Osteocyte (in vitro differentiated cells): ENCODE data around the gene OXSR1. TPM values are rescaled to one million over a fixed set of nuclear protein-coding genes. Genes with fewer than 3 reads are reported as not detected.
"Not testable (repeated sequence)": the region's sequence is repeated elsewhere in the genome, so short reads cannot be mapped to it uniquely, and the experiment has no call there.

ENCODE experiments used
- DNase-seq: peaks from one replicate; pipeline ENCODE4 v3.0.0; 2021; ENCODE audit warnings: mixed read lengths; ENCODE audit not compliant: unreplicated experiment; ENCODE audit errors: extremely low spot score
- H3K27ac Mint-ChIP-seq: one replicate; pipeline ENCODE4 v1.8.0; 2021; ENCODE audit warnings: mild to moderate bottlenecking, mixed read lengths; ENCODE audit not compliant: unreplicated experiment
- H3K27me3 Mint-ChIP-seq: one replicate; pipeline ENCODE4 v1.8.0; 2021; ENCODE audit warnings: mixed read lengths; ENCODE audit not compliant: unreplicated experiment
- H3K36me3 Mint-ChIP-seq: one replicate; pipeline ENCODE4 v1.8.0; 2021; ENCODE audit warnings: mixed read lengths; ENCODE audit not compliant: unreplicated experiment
- H3K4me1 Mint-ChIP-seq: one replicate; pipeline ENCODE4 v1.8.0; 2021; ENCODE audit warnings: mixed read lengths; ENCODE audit not compliant: unreplicated experiment
- H3K4me3 Mint-ChIP-seq: one replicate; pipeline ENCODE4 v1.8.0; 2021; ENCODE audit warnings: mild to moderate bottlenecking, moderate library complexity, mixed read lengths; ENCODE audit not compliant: unreplicated experiment
- H3K9me3 Mint-ChIP-seq: one replicate; pipeline ENCODE4 v1.8.0; 2021; ENCODE audit warnings: mixed read lengths; ENCODE audit not compliant: unreplicated experiment
- total RNA-seq: library from RNA; stranded (reverse); gene quantifications from 2 replicates; pipeline ENCODE4 v1.2.1, GENCODE V29; 2021
- TF ChIP-seq, protein P1 (sequence below): fragments of 200-600 bp; sonication (generic); IDR thresholded peaks from 2 replicates; pipeline ENCODE4 v1.5.0; 2021; ENCODE audit warnings: antibody characterized with exemption, mild to moderate bottlenecking, moderate library complexity

OXSR1 gene
- total RNA-seq, 1 donor from 2014 or later = 57.8 TPM

DNA sequence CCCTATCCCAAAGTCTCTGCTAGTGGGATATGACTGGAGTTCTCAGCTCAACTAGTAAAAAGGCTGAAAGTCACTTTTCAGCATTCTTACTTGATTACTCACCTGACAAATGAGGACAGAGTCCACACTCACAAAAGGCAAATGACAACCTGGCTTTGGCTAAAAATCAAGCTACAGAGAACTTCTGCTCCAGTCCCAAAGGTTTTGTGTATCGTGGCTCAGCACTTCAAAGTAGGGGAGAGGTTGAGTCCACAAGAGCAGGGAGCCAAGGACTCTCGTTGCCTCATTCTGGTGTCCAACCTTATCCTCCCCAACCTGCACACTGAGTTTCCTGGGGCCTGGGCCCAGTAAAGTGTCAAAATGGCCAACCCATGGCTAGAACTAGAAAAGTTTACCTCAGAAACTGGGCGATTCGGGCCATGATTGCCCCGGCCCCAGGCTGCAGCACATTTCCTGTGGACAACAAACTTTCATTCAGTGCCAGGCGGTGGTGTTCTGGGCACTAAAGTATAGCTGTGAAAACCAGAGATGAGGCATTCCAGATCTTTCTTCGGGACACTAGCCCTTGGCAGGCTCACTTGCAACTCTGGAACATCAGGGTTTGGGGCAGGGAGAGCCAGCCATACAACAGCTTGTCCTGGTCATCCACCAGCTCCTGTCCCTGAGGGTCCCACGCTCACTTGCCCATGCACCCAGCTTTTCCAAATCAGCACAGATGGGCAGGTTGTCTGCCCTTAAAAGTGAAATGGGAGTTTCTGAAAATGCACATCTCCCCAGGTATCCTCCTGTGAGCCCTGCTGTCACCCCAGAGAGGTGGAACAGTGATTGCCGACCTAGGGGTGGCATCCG, 31.6 kb upstream of the OXSR1 start:
- TF ChIP-seq, protein P1, sequence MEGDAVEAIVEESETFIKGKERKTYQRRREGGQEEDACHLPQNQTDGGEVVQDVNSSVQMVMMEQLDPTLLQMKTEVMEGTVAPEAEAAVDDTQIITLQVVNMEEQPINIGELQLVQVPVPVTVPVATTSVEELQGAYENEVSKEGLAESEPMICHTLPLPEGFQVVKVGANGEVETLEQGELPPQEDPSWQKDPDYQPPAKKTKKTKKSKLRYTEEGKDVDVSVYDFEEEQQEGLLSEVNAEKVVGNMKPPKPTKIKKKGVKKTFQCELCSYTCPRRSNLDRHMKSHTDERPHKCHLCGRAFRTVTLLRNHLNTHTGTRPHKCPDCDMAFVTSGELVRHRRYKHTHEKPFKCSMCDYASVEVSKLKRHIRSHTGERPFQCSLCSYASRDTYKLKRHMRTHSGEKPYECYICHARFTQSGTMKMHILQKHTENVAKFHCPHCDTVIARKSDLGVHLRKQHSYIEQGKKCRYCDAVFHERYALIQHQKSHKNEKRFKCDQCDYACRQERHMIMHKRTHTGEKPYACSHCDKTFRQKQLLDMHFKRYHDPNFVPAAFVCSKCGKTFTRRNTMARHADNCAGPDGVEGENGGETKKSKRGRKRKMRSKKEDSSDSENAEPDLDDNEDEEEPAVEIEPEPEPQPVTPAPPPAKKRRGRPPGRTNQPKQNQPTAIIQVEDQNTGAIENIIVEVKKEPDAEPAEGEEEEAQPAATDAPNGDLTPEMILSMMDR = no peak
- H3K27ac Mint-ChIP-seq = no peak overlapping the region
- peaks cover 27% of the 10 kb centered on the region for H3K36me3 Mint-ChIP-seq
- peaks cover 25% of the 10 kb centered on the region for H3K4me1 Mint-ChIP-seq
- H3K27me3 Mint-ChIP-seq = no peaks in the 10 kb centered on the region
- H3K9me3 Mint-ChIP-seq = no peaks in the 10 kb centered on the region
- no peak overlapping the region for H3K4me3 Mint-ChIP-seq
- DNase-seq = peak; percentile 57

DNA sequence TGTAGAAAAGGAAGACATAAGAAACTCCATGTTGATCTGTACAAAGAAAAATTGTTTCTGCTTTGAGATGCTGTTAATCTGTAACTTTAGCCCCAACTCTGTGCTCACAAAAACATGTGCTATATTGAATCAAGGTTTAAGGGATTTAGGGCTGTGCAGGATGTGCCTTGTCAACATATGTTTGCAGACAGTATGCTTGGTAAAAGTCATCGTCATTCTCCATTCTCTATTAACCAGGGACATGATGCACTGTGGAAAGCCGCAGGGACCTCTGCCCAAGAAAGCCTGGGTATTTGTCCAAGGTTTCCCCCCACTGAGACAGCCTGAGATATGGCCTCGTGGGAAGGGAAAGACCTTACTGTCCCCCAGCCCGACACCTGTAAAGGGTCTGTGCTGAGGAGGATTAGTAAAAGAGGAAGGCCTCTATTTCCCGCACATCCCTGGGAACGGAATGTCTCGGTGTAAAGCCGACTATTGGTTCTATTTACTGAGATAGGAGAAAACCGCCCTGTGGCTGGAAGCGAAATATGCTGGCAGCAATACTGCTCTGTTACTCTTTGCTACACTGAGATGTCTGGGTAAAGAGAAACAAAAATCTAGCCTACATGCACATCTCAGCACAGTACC, 30.7 kb upstream of the OXSR1 start:
- H3K27ac Mint-ChIP-seq = peak overlapping the region; percentile 19

DNA sequence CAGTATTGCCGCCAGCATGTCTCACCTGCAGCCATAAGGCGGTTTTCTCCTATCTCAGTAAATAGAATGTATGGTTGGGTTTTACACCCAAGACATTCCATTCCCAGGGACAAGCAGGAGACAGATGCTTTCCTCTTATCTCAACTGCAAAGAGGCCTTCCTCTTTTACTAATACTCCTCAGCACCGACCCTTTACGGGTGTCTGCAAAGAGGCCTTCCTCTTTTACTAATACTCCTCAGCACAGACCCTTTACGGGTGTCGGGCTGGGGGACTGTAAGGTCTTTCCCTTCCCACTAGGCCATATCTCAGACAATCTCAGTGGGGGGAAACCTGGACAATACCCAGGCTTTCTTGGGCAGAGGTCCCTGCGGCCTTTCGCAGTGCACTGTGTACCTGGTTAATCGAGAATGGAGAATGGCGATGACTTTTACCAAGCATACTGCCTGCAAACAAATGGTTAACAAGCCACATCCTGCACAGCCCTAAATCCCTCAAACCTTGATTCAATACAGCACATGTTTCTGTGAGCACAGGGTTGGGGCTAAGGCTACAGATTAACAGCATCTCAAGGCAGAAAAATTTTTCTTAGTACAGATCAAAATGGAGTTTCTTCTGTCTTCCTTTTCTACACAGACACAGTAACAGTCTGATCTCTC, 29.6 kb upstream of the OXSR1 start:
- not testable (repeated sequence) for H3K9me3 Mint-ChIP-seq
- H3K4me3 Mint-ChIP-seq = peak overlapping the region; percentile 86
- peaks cover 28% of the 10 kb centered on the region for H3K4me1 Mint-ChIP-seq

More for the DNA sequence above, 30.7 kb upstream of the OXSR1 start:
- not testable (repeated sequence) for H3K9me3 Mint-ChIP-seq, H3K4me3 Mint-ChIP-seq, H3K27me3 Mint-ChIP-seq
- peaks cover 22% of the 10 kb centered on the region for H3K36me3 Mint-ChIP-seq
- DNase-seq = peak; percentile 15
- peaks cover 26% of the 10 kb centered on the region for H3K4me1 Mint-ChIP-seq

DNA sequence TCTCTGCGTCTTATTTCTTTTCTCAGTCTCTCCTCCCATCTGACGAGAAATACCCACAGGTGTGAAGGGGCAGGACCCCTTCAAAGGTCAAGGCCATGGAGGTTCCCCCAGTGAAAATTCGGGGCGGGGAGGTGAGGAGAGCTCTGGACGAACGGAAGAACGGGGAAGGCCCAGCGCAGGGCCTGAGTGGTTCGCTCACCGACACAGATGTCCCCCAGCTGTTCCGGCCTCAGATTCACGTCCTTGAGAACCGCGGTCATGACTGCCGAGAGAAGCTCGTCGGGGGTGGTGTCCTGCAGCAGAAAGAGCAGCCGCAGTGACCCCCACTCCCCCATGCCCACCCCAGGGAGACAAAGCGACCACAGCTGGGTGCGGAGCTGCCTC, 29.0 kb upstream of the OXSR1 start:
- Mint-ChIP-seq H3K36me3 (peaks cover 19% of the 10 kb centered on the region), H3K4me1 (peaks cover 28% of the 10 kb centered on the region), H3K9me3 (no peaks in the 10 kb centered on the region), H3K27me3 (peaks cover 2% of the 10 kb centered on the region), H3K27ac (peak overlapping the region; percentile 70), H3K4me3 (peak overlapping the region; percentile 86)
- TF ChIP-seq, protein P1 = no peak
- no peak for DNase-seq

More for the DNA sequence above, 29.6 kb upstream of the OXSR1 start:
- H3K27ac Mint-ChIP-seq = peak overlapping the region; percentile 70
- H3K36me3 Mint-ChIP-seq = peaks cover 16% of the 10 kb centered on the region
- H3K27me3 Mint-ChIP-seq = not testable (repeated sequence)
- DNase-seq = peak; percentile 44

DNA sequence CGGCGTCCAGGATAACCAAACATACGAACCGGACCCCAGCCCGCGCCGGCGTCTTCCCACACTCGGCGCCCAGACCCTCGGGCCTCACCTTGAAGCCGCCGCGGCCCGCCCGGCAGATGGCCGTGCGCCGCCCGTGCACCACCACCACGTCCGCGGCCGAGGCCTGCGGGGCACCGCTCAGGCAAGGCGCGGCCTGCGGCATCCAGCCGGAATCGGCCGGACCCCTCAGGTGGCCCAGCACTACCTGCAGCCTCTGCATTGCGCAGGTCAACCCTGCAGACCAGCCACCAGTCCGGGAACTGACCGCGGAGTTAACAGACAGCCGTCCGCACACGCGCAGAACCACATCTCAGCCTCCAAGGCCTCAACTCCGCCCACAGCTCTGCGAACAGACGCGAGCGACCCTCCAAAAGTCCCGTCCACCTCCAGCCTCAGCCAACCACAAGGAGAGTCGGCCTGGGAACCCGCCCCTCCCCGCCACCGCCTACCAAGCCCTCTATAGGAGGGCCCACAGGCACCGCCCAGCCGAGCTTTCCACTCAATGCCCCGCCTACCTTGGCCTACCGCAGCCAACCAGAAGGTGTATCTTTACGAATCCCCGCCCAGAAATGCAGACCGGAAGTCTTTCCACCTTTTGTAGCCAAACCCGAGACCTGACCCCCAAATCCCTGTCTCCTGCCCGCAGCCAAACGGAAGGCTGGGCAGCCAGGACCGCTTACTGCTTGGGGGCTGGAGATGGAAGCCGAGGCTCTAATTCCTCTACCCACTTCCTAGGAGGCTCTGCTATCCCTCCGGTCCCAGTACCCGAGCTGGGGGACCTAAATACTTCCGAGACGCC, 28.3 kb upstream of the OXSR1 start, which contains the start of gene ACAA1:
ACAA1 (minus strand) TSS at position 351 of the 838 bp plus-strand sequence; CDS start at position 259, 92 bp downstream.
- Mint-ChIP-seq H3K4me1 (peaks cover 28% of the 10 kb centered on the region), H3K36me3 (peaks cover 15% of the 10 kb centered on the region), H3K4me3 (peak within 1 kb of the TSS; percentile 86), H3K27ac (peak within 1 kb of the TSS; percentile 96), H3K27me3 (peaks cover 5% of the 10 kb centered on the region), H3K9me3 (no peaks in the 10 kb centered on the region)
- DNase-seq = peak; percentile 99
- TF ChIP-seq, protein P1 = peak; percentile 6
